Trophoblast cell (in vitro differentiated cells and primary cell): Measurements from ENCODE around the gene P2RY8.

Experiments used
- DNase-seq, 2 donors: peaks; one replicate each; pipeline ENCODE4 v3.0.0-alpha.2; 2016
- H2AFZ ChIP-seq: 2 replicates; pipeline ENCODE4 v1.6.1; 2013; ENCODE audit warnings: low read length, moderate library complexity, mild to moderate bottlenecking; ENCODE audit not compliant: insufficient read depth, poor library complexity
- H2AK5ac ChIP-seq: 2 replicates; pipeline ENCODE4 v1.6.1; 2013; ENCODE audit warnings: mild to moderate bottlenecking, low read length
- H2BK120ac ChIP-seq: 2 replicates; pipeline ENCODE4 v1.6.1; 2013; ENCODE audit warnings: low read length, mild to moderate bottlenecking, moderate library complexity; ENCODE audit not compliant: insufficient read depth, poor library complexity
- H2BK12ac ChIP-seq: 2 replicates; pipeline ENCODE4 v1.6.1; 2013; ENCODE audit warnings: mild to moderate bottlenecking, low read length, moderate library complexity
- H2BK5ac ChIP-seq: 2 replicates; pipeline ENCODE4 v1.6.1; 2013; ENCODE audit warnings: low read length, low read depth, moderate library complexity, mild to moderate bottlenecking; ENCODE audit not compliant: poor library complexity
- H3K14ac ChIP-seq: 2 replicates; pipeline ENCODE4 v1.6.1; 2013; ENCODE audit warnings: mild to moderate bottlenecking, low read length
- H3K18ac ChIP-seq: 2 replicates; pipeline ENCODE4 v1.6.1; 2013; ENCODE audit warnings: mild to moderate bottlenecking, low read length
- H3K23ac ChIP-seq: 2 replicates; pipeline ENCODE4 v1.6.1; 2013; ENCODE audit warnings: low read length
- H3K27ac ChIP-seq: 2 replicates; pipeline ENCODE4 v1.5.1; 2013; ENCODE audit warnings: low read depth, mild to moderate bottlenecking, inconsistent platforms, low read length, moderate library complexity
- H3K27me3 ChIP-seq: 2 replicates; pipeline ENCODE4 v1.6.1; 2013; ENCODE audit warnings: inconsistent platforms, mild to moderate bottlenecking, low read length, moderate library complexity; ENCODE audit not compliant: insufficient read depth
- H3K36me3 ChIP-seq, 2 experiments: 1 replicate in 1 of 2; 2 replicates in 1 of 2; pipeline ENCODE4 v1.6.1; 2013; ENCODE audit warnings: low read length in 2 of 2, mild to moderate bottlenecking in 2 of 2, moderate library complexity in 1 of 2; ENCODE audit not compliant: insufficient read depth in 2 of 2, control insufficient read depth in 1 of 2
- H3K4ac ChIP-seq: 2 replicates; pipeline ENCODE4 v1.6.1; 2013; ENCODE audit warnings: low read depth, mild to moderate bottlenecking, low read length, moderate library complexity
- H3K4me1 ChIP-seq, 2 experiments: 1 replicate in 1 of 2; 2 replicates in 1 of 2; pipeline ENCODE4 v1.6.1; 2013; ENCODE audit warnings: low read length in 2 of 2, mild to moderate bottlenecking in 2 of 2, moderate library complexity in 1 of 2; ENCODE audit not compliant: insufficient read depth in 2 of 2, control insufficient read depth in 1 of 2
- H3K4me2 ChIP-seq: 2 replicates; pipeline ENCODE4 v1.6.1; 2013; ENCODE audit warnings: inconsistent platforms, mild to moderate bottlenecking, low read length, moderate library complexity
- H3K4me3 ChIP-seq: 2 replicates; pipeline ENCODE4 v1.5.1; 2013; ENCODE audit warnings: mild to moderate bottlenecking, low read depth, low read length, inconsistent platforms
- H3K79me1 ChIP-seq: one replicate; pipeline ENCODE4 v1.6.1; 2013; ENCODE audit warnings: low read length
- H3K79me2 ChIP-seq: 2 replicates; pipeline ENCODE4 v1.6.1; 2013; ENCODE audit warnings: low read length, mild to moderate bottlenecking; ENCODE audit not compliant: control insufficient read depth, insufficient read depth, poor library complexity
- H3K9ac ChIP-seq: 2 replicates; pipeline ENCODE4 v1.6.1; 2013; ENCODE audit warnings: mild to moderate bottlenecking, low read length
- H3K9me3 ChIP-seq: 2 replicates; pipeline ENCODE4 v1.6.1; 2013; ENCODE audit warnings: low read depth, mild to moderate bottlenecking, control low read depth, inconsistent platforms, low read length; ENCODE audit not compliant: insufficient read depth
- H4K12ac ChIP-seq: 2 replicates; pipeline ENCODE4 v1.6.1; 2013; ENCODE audit warnings: low read depth, mild to moderate bottlenecking, low read length, moderate library complexity
- H4K8ac ChIP-seq: 2 replicates; pipeline ENCODE4 v1.6.1; 2013; ENCODE audit warnings: low read depth, mild to moderate bottlenecking, low read length, moderate library complexity
- H4K91ac ChIP-seq: one replicate; pipeline ENCODE4 v1.6.1; 2013; ENCODE audit warnings: low read depth, mild to moderate bottlenecking, low read length, moderate library complexity
- WGBS: extraction: QIAGEN DNeasy Blood & Tissue Kit; methylation state at CpG from one replicate; pipeline ENCODE4 v1.1.7; 2013; ENCODE audit warnings: missing lambda C conversion rate; ENCODE audit not compliant: insufficient read length, insufficient coverage; ENCODE audit errors: extremely low coverage; 5-methylcytosine and 5-hydroxymethylcytosine counted together

P2RY8 gene

GRCh38 chrX:1442724-1443367 is 94.1 kb downstream of the P2RY8 start:
- Histone ChIP-seq H3K9ac (no peak overlapping the region), H4K91ac (no peak overlapping the region), H3K79me2 (no peaks in the 10 kb centered on the region), H3K4me1 (no peaks in the 10 kb centered on the region), H2BK12ac (no peak overlapping the region), H2BK120ac (no peak overlapping the region), H3K18ac (no peak overlapping the region), H3K36me3 (peaks cover 12 to 19% of the 10 kb centered on the region in 2 experiments), H4K12ac (no peak overlapping the region), H3K4me2 (no peak overlapping the region), H3K27ac (no peak overlapping the region), H3K27me3 (no peaks in the 10 kb centered on the region), H3K4me3 (no peak overlapping the region), H3K9me3 (peaks cover 23% of the 10 kb centered on the region), H2AFZ (no peak overlapping the region), H3K14ac (no peak overlapping the region), H4K8ac (no peak overlapping the region), H3K4ac (no peak overlapping the region), H2AK5ac (no peak overlapping the region), H3K23ac (no peak overlapping the region), H2BK5ac (no peak overlapping the region), H3K79me1 (no peaks in the 10 kb centered on the region)
- WGBS, result no CpG with 5 or more reads among the region's 38 CpGs
- DNase-seq, result no peak

- no peak for DNase-seq
- Histone ChIP-seq H2BK12ac (no peak overlapping the region), H3K4me2 (no peak overlapping the region), H2BK120ac (no peak overlapping the region), H2AFZ (no peak overlapping the region), H3K14ac (no peak overlapping the region), H4K8ac (no peak overlapping the region), H2AK5ac (no peak overlapping the region), H3K9ac (no peak overlapping the region), H4K91ac (no peak overlapping the region), H3K18ac (no peak overlapping the region), H4K12ac (no peak overlapping the region), H3K27me3 (no peaks in the 10 kb centered on the region), H3K4me3 (no peak overlapping the region), H3K4ac (no peak overlapping the region), H3K23ac (no peak overlapping the region), H3K79me1 (no peaks in the 10 kb centered on the region), H3K4me1 (no peaks in the 10 kb centered on the region), H3K79me2 (no peaks in the 10 kb centered on the region), H2BK5ac (no peak overlapping the region), H3K27ac (no peak overlapping the region), H3K9me3 (peaks cover 17% of the 10 kb centered on the region), H3K36me3 (peaks cover 14 to 19% of the 10 kb centered on the region in 2 experiments)
- no CpG with 5 or more reads among the region's 18 CpGs for WGBS
These were observed 94.8 kb downstream of the P2RY8 start for GRCh38 chrX:1442016-1442665.

GRCh38 chrX:1440506-1440905 is 96.5 kb downstream of the P2RY8 start:
- Histone ChIP-seq H3K14ac (no peak overlapping the region), H3K79me2 (no peaks in the 10 kb centered on the region), H2AK5ac (no peak overlapping the region), H3K23ac (no peak overlapping the region), H3K4ac (no peak overlapping the region), H3K27ac (no peak overlapping the region), H3K18ac (no peak overlapping the region), H3K27me3 (no peaks in the 10 kb centered on the region), H3K79me1 (no peaks in the 10 kb centered on the region), H4K8ac (no peak overlapping the region), H2BK12ac (no peak overlapping the region), H2AFZ (no peak overlapping the region), H4K91ac (no peak overlapping the region), H3K36me3 (peaks cover 26 to 29% of the 10 kb centered on the region in 2 experiments), H2BK120ac (no peak overlapping the region), H2BK5ac (no peak overlapping the region), H3K4me1 (no peaks in the 10 kb centered on the region), H3K9ac (no peak overlapping the region), H3K4me3 (no peak overlapping the region), H3K9me3 (peaks cover 15% of the 10 kb centered on the region), H4K12ac (no peak overlapping the region), H3K4me2 (no peak overlapping the region)
- DNase-seq, result no peak
- WGBS, result no CpG with 5 or more reads among the region's 6 CpGs

GRCh38 chrX:1435241-1435895 is 101.6 kb downstream of the P2RY8 start:
- no peaks in the 10 kb centered on the region for H3K4me1 ChIP-seq
- H3K4ac ChIP-seq, result no peak overlapping the region
- no peak overlapping the region for H2BK12ac ChIP-seq
- H4K8ac ChIP-seq, result no peak overlapping the region
- H2AK5ac ChIP-seq, result no peak overlapping the region
- no peak overlapping the region for H3K9ac ChIP-seq
- no peak overlapping the region for H4K12ac ChIP-seq
- H3K27ac ChIP-seq, result no peak overlapping the region
- no peak overlapping the region for H3K4me3 ChIP-seq
- no peak overlapping the region for H3K18ac ChIP-seq
- H3K79me2 ChIP-seq, result no peaks in the 10 kb centered on the region
- H2AFZ ChIP-seq, result no peak overlapping the region
- peaks cover 37 to 41% of the 10 kb centered on the region in 2 experiments for H3K36me3 ChIP-seq
- no peak overlapping the region for H3K23ac ChIP-seq
- no peaks in the 10 kb centered on the region for H3K27me3 ChIP-seq
- DNase-seq, result no peak
- H3K9me3 ChIP-seq, result peaks cover 2% of the 10 kb centered on the region
- H4K91ac ChIP-seq, result no peak overlapping the region
- H3K14ac ChIP-seq, result no peak overlapping the region
- H3K4me2 ChIP-seq, result no peak overlapping the region
- H2BK5ac ChIP-seq, result no peak overlapping the region
- WGBS, result no CpG with 5 or more reads among the region's 20 CpGs
- H3K79me1 ChIP-seq, result no peaks in the 10 kb centered on the region
- H2BK120ac ChIP-seq, result no peak overlapping the region
